HepG2 (cell line): ENCODE measurements around the gene RBP7. TPM values are rescaled to one million over a fixed set of nuclear protein-coding genes. Genes with fewer than 3 reads are reported as not detected.

ENCODE experiments used
- CSRNP2 ChIP-seq: sonication (generic); formaldehyde crosslinking; conservative IDR thresholded peaks from 2 replicates; pipeline ENCODE4 v1.8.0; 2022; ENCODE audit warnings: low read depth, missing genetic modification reagents
- ELK4 ChIP-seq: sonication (generic); formaldehyde crosslinking; IDR thresholded peaks from 2 replicates; pipeline ENCODE4 v1.9.0; 2021; ENCODE audit warnings: missing genetic modification reagents, borderline replicate concordance
- GTF2F1 ChIP-seq: fragments of 150-350 bp; IDR thresholded peaks from 2 replicates; pipeline ENCODE4 v1.6.1; 2014; ENCODE audit warnings: low read length
- IRF9 ChIP-seq: sonication (generic); formaldehyde crosslinking; IDR thresholded peaks from 2 replicates; pipeline ENCODE4 v1.8.0; 2022; ENCODE audit warnings: missing genetic modification reagents, mild to moderate bottlenecking, borderline replicate concordance
- MYC ChIP-seq: sonication (generic); formaldehyde crosslinking; IDR thresholded peaks from 2 replicates; pipeline ENCODE4 v1.9.0; 2021; ENCODE audit warnings: missing genetic modification reagents, borderline replicate concordance
- NBN ChIP-seq: fragments of 450-650 bp; conservative IDR thresholded peaks from 2 replicates; pipeline ENCODE4 v1.6.1; 2017
- PHF20 ChIP-seq: sonication (generic); formaldehyde crosslinking; IDR thresholded peaks from 2 replicates; pipeline ENCODE4 v1.5.0; 2020; ENCODE audit warnings: mild to moderate bottlenecking, missing genetic modification reagents
- PHF21A ChIP-seq: sonication (generic); formaldehyde crosslinking; IDR thresholded peaks from 2 replicates; pipeline ENCODE4 v1.5.0; 2020; ENCODE audit warnings: mild to moderate bottlenecking, missing genetic modification reagents
- PRMT3 ChIP-seq: sonication (generic); formaldehyde crosslinking; IDR thresholded peaks from 2 replicates; pipeline ENCODE4 v1.8.1; 2022; ENCODE audit warnings: low read depth, mild to moderate bottlenecking, moderate library complexity, missing genetic modification reagents, borderline replicate concordance
- RARG ChIP-seq: sonication (generic); formaldehyde crosslinking; IDR thresholded peaks from 2 replicates; pipeline ENCODE4 v1.4.0; 2020; ENCODE audit warnings: low read depth, mild to moderate bottlenecking, missing genetic modification reagents
- RERE ChIP-seq: IDR thresholded peaks from 2 replicates; pipeline ENCODE4 v1.6.1; 2016; ENCODE audit warnings: low read depth, missing genetic modification reagents, missing compliant biosample characterization
- SALL1 ChIP-seq: sonication (generic); formaldehyde crosslinking; IDR thresholded peaks from 2 replicates; pipeline ENCODE4 v1.8.0; 2022; ENCODE audit warnings: mild to moderate bottlenecking, missing genetic modification reagents
- TARDBP ChIP-seq: sonication (generic); formaldehyde crosslinking; IDR thresholded peaks from 2 replicates; pipeline ENCODE4 v1.8.0; 2022; ENCODE audit warnings: mild to moderate bottlenecking, missing genetic modification reagents
- TCF12 ChIP-seq, 2 experiments: fragments of 450-650 bp in 1 of 2; sonication (generic) in 1 of 2; formaldehyde crosslinking in 1 of 2; IDR thresholded peaks; 2 replicates each; pipeline versions ENCODE4 v1.6.1 to v1.8.0; 2017 to 2022; ENCODE audit warnings: antibody characterized with exemption in 1 of 2, mild to moderate bottlenecking in 1 of 2, missing genetic modification reagents in 1 of 2, moderate library complexity in 1 of 2
- TERF1 ChIP-seq: sonication (generic); formaldehyde crosslinking; IDR thresholded peaks from 2 replicates; pipeline ENCODE4 v1.8.0; 2022; ENCODE audit warnings: mild to moderate bottlenecking, missing genetic modification reagents, moderate library complexity
- TFDP1 ChIP-seq: IDR thresholded peaks from 2 replicates; pipeline ENCODE4 v1.6.1; 2016; ENCODE audit warnings: missing compliant biosample characterization, missing genetic modification reagents, borderline replicate concordance
- polyA plus RNA-seq, 8 experiments: library from polyadenylated mRNA; depleted of rRNA in 3 of 8; stranded (reverse) in 7 of 8; unstranded in 1 of 8; fragments of >200 nt; fragmentation: Illumina TruSeq in 4 of 8; extraction: Trizol in 4 of 8; gene quantifications; 2 replicates each; pipeline versions ENCODE4 v1.2.1 to v1.2.3, GENCODE V29; 2011 to 2016; ENCODE audit warnings: low read depth in 4 of 8, missing spikeins in 1 of 8, mixed read lengths in 1 of 8; ENCODE audit not compliant: insufficient read depth in 1 of 8
- total RNA-seq, 5 experiments: library from RNA; depleted of rRNA; stranded (reverse); fragments of >200 nt; fragmentation: Illumina TruSeq; extraction: Trizol; gene quantifications; 2 replicates each; pipeline ENCODE4 v1.2.3, GENCODE V29; 2016; ENCODE audit warnings: low read depth in 1 of 5

RBP7 gene
- total and polyA plus RNA-seq, 2 of the 13 experiments (the other 11 are each of a cell fraction or from before 2014, with no cell fraction given) = 1.6 to 2.0 TPM

GRCh38 chr1:10032590-10033358, 35.7 kb downstream of the RBP7 start, which contains the start of gene UBE4B (continued):
- TF ChIP-seq SALL1 (CRISPR knock-in tag) (peak; percentile 63; the same call in 1 of the 2 replicates), RARG (CRISPR knock-in tag) (no peak), NBN (no peak), PRMT3 (CRISPR knock-in tag) (no peak), ELK4 (CRISPR knock-in tag) (no peak), MYC (peak; percentile 27; the same call in 1 of the 2 replicates), TCF12 (IDR thresholded peaks at IDR 0.05) (no peak), TCF12 (CRISPR knock-in tag; IDR thresholded peaks at IDR 0.05) (0 out of 2 replicates have a peak, but pooled peaks have one; percentile 37), TERF1 (CRISPR knock-in tag) (no peak), RERE (CRISPR knock-in tag) (no peak), PHF21A (CRISPR knock-in tag) (peak; percentile 60), TARDBP (CRISPR knock-in tag) (0 out of 2 replicates have a peak, but pooled peaks have one; percentile 43), PHF20 (CRISPR knock-in tag) (peak; percentile 67; the same call in 1 of the 2 replicates), CSRNP2 (CRISPR knock-in tag) (no peak), IRF9 (peak; percentile 33; the same call in 1 of the 2 replicates), GTF2F1 (peak; percentile 81; the same call in 1 of the 2 replicates), TFDP1 (CRISPR knock-in tag) (no peak; the same call in 1 of the 2 replicates)
